Measurements from ENCODE around the gene UBE2N.

UBE2N gene

DNA sequence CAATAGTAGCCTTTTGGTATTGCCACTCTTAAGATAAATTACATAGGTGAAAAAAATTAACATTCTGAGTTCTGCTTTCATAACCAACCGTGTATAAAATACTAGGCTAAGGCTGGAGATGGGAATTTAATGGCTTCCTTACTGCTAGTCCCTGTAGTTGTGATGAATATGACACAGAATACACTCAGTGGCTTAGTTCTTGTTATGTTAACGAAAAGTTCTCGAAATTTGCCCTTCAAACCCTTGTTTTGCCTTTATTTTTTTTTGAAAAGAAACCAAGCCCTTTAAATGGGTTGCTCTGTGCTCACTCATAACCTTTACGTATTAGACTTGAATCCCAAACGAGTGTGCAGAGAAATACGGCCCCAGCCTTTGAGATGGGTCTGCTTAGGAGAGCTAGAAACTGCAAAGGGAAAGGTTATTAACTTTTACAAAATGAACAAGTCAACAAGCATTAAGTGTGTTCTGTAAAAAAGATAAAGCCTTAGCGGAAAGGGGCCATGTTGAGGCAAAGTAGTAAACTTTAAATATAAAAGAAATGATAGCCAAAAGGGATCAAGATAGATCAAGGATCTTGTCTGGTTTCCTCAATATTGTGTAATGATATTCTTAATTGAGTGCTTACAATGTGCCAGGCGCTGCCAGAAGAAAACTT lies 62.3 kb downstream of the UBE2N start:
- DNase-seq = peak in 1 of 5 donors; percentile 6

DNA sequence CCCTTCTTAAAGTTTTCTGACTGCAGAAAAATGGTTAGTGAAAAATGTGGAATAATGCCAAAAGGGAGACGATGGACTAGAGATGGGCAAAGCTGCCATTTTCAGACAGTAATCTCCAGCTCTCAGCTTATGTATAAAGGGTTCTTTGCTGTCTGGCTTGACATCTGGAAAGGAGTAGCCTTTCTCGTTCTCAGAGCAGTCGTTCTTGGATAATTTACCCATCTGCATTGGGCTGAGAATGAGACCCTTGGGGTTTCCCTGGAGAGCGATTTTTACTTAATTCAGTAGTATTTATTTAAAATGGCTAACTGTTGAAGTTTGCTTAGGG lies 62.8 kb downstream of the UBE2N start:
- no peak for DNase-seq

DNA sequence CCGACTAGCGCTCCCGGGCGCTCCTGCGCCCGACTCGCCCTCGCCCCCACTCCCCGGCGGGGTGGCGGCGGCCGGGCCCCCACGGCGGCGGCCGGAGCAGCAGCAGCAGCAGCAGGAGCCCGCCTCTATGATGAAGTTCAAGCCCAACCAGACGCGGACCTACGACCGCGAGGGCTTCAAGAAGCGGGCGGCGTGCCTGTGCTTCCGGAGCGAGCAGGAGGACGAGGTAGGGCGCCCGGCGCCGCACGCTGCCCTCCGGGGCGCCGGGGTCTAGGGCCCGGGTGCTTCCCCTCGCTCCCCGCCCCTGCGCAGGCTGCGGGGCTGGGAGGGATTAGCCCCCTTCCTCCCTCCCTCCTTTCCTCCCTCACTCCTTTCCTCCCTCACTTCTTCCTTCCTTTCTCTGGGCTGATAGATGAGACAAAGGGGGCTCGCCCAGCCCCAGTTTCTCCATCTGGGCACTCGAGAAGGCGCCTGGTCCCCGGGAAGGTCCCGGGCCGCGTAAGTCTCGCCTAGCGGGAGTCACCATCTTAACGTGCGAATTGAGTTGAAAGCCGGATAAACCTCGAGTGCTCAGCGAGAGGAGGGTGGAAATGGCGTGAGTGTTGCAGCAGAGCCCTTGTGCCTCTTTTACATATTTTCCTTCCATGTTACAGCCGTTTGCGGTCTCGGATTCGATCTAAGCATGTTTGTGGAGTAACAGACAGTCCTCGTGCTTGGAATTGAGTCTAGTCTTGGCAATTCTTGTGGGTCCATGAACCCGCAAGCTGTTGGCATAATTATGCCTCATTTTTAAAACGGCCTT lies 63.4 kb downstream of the UBE2N start:
- DNase-seq = peak; percentile 11 to 74 (median 44)

DNA sequence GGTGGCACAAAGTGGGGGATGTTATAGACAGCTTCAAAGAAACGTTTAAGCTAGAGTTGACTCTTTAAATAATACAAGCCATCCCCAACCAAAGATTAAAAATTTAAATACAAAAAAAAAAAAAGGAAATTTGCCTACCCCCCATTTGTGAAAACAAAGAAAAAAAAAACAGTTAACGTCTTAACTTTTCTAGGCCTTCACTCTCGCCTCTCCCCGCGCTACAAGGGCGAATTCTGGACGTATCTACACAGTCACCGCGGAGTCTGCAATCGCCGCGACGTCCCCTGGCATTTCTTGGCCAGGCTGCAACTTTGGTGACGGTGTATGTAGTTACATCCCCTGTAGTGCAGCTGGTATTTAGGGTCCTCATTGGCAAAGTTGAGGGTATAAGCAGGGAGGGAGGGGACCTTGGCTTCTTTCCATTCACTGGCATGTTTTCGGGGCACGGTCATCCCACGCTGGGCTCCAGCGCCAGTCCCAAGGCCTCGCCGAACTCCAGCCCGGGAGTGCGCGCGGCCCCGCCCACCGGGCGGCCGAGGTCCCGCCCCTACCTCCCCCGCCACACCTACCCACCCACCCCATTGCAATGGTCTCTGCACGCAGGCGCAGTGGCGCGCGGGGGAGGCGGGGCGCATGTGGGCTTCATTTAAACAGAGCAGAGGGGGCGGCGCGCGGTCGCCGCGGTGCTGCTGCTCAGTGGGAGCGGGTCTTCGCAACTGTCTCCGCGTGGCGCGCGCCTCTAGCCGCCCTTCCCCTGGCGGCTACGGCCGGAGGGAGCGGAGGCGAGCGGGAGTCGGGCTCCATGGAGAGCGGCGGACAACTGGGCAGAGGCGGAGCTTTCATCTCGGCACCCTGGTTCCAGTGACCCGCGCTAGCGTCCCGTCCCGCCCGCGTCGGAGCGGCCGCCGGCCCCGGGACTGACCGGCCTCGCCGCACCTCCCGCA lies 64.2 kb downstream of the UBE2N start, which contains the start of gene NUDT4:
TSS of gene NUDT4 (plus strand) at position 674 of the 944 bp plus-strand sequence. CDS start 398 bp downstream, outside the sequence.
- peak; percentile 92 to 97 (median 94) for DNase-seq

DNA sequence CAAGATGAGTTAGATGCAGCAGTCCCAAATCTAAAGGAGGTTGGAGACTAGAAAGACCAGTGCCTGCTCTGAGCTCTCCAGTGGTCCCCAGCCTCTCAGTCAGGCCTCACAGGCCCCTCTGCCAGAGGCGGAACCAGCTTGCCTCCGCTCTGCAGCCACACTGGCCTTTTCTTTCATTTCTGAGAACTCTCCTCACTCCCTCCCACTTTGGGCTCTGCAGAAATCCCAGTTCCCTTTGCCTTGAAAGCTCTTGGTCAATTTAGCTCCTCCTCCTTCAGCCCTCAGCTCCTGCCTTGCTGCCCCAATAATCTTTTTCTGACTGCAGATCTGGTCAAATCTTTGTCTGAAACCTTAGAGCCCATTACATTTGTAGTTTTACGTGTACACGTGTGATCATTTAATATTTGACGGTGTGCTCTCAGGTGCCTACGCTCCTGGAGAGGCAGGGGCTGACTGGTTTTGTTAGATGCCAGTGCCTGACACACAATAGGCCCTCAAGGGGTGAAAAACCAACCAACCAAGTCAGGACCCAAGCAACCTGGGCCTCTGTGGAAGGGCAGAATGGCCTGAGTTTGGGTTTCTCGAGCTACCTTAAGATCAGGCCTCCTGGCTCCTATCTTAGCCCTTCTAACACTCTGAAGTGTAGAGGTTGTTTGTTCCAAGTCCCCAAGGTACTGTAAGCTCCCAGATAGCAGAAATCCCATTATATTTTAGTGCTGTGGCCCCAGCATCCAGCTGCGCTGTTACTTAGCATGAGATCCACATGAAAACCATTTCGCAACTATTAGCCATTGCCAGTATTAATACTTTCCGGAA lies 65.1 kb downstream of the UBE2N start:
- DNase-seq = no peak

DNA sequence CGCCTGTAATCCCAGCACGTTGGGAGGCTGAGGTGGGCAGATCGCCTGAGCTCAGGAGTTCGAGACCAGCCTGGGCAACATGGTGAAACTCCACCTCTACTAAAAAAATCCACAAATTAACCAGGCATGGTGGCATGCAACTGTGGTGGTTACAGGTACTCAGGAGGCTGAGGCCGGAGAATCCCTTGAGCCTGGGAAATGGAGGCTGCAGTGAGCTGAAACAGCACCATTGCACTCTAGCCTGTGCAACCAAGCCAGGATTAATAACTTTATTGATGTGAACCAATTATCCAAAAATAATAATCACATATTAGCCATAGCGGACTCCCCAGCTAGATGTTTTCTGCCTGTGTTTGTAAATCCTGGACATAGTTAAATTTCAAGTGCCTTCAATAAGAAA lies 65.8 kb downstream of the UBE2N start:
- DNase-seq = no peak

- DNase-seq = peak in 1 of 5 donors; percentile 15
Measured at GRCh38 chr12:93373961-93374656, 67.6 kb downstream of the UBE2N start.

GRCh38 chr12:93370947-93371346 lies 70.8 kb downstream of the UBE2N start:
- DNase-seq = no peak

DNA sequence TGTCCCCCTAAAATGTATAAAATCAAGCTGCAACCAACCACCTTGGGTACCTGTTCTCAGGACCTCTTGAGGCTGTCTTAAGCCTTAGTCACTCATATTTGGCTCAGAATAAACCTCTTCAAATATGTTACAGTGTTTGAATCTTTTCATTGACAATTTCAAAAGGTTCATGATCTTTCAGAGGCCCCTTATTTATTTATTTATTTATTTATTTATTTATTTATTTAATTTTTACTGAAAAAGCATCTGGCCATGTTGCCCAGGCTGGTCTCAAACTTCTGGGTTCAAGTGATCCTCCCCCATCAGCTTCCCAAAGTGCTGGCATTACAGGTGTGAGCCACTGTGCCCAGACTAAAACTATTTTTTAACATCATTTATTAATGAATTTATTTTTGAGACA lies 72.2 kb downstream of the UBE2N start:
- no peak for DNase-seq

DNA sequence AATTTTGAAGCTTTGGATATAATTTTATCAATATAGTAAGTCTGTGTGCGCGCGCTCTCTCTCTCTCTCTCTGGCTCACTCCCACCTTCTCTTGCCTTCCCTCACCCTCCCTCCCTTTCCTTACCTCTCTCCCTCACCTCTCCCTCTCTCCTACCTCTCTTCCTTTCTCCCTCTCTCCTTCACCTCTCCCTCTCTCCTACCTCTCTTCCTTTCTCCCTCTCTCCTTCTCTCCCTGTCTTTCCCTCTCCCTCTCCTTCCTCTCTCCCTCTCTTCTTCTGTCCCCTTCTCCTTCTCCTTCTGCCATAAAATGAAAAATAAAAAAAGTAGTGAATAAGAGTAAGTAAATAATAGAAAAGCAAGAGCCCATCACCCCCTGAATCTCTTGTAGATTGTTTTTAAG lies 73.0 kb downstream of the UBE2N start:
- DNase-seq = no peak

DNA sequence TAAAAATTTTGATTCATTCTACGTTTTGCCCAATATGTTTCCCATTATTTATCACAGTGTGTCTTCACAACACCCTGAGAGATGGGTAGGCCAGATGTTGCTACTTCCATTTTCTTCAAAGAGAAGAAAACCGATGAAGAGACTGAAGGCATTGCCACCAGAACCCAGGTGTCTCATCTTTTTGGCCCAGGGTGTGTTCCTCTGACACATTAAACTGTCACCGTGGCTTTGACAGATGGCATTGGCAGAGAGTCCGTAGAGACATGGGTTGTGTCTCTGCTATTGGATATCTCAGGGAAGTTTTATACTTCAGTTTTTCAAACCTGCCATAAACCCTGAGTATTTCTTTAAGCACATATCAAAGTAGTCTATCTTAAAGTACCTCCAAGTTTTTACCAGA lies 75.3 kb downstream of the UBE2N start:
- no peak for DNase-seq

GRCh38 chr12:93365616-93366405 lies 75.9 kb downstream of the UBE2N start:
- DNase-seq = no peak

DNA sequence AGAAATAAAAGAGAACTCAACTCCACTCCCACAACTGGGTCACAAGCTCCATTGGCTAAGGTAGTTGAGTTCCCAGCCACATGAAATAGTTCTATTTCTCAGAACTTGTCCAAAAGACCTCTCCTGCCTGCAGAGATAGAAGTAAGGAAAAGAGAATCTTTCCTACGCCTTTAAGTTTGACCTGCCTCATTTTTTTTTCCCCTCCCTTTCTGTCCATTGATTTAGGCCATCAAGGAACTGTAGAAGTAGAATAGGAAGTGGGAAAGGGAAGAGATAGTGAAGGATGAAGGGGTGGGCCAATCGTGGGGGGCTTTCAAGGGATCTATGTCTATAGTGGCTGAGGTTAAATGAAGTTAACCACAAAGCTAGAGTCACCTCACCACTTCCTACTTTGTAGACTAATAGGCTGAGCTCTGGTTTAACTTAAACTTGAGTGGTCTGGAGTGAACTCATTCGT lies 77.9 kb downstream of the UBE2N start:
- no peak for DNase-seq

- no peak for DNase-seq
Measured at GRCh38 chr12:93361151-93361919, 80.4 kb downstream of the UBE2N start.

DNA sequence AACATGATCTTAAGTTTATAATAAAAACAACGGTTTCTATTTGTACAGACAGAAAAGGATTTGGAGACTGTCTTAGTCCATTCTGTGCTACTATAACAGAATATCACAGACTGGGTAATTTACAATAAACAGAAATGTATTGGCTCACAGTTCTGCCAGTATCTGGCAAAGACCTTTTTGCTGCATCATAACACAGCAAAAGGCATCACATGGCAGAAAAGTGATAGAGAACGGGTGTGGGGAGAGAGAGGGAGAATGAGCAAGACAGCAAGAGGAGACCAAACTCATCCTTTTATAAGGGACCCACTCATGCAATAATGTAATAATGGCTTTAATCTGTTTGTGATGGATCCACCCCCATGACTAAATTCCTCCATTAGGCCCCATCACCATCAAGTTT lies 81.1 kb downstream of the UBE2N start:
- DNase-seq = no peak

DNA sequence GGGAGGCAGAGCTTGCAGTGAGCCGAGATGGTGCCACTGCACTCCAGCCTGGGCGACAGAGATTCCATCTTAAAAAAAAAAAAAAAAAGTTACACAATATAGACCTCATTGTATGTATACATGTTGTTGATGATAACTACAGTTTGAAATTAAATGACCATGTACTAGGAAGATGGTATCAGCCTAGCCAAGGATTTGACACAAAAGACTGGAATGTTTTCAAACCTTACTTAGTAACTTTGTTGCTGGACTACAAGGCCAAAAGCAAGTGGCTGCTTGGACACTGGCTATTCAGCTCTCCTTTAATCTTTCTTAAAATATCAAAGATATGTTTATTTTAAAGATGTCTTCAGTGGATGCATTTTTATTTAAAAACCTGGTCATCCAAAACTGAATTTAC lies 82.9 kb downstream of the UBE2N start:
- DNase-seq = no peak

DNA sequence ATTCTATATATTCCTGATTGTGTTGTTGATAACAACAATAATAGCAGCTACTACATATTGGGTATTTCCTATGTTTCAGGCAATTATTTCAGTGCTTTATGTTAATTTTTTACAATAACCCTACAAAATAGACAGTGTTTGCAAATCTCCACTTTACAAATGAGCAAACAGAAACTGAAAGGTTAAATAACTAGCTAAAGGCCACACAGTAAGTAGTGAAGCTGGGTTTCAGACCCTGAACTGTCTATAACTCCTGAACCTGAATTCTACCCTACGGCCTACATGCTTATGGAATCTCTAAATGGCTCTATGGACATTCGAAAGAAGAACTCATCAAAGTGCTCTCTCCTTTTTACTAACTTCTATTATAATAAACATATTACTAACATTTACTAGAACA lies 83.7 kb downstream of the UBE2N start:
- no peak for DNase-seq

- DNase-seq = no peak
Measured at GRCh38 chr12:93356214-93356613, 85.5 kb downstream of the UBE2N start.
